ENCODE results near the gene DSE.

DNA sequence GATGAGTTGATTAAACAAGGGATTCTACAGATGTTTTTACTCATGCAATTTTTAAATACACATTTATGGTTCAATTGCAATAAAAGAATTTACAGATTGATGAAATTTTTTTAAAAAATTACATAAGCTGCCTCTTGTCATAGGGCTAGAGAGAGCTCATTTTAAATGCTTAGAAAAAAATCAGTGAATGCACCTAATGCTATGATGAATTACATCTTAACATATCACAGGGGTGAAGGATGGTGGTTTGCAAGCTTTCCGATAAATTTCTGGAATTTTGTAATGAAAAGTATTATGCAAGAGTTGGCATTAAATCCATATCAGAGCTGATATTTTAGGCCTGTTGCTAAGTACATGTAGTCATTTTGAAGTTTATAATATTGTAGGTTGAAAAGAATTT lies 29.6 kb downstream of the DSE start:
- TF ChIP-seq YY1 (IDR thresholded peaks at IDR 0.05; ENCODE audit: extremely low read depth, insufficient replicate concordance, low read depth, low read length) (no peak), ZNF274 (IDR thresholded peaks at IDR 0.05; ENCODE audit: low read depth, low read length) (no peak), JUND (IDR thresholded peaks at IDR 0.05) (no peak), EZH2 (IDR thresholded peaks at IDR 0.05) (no peak), POLR2AphosphoS5 (IDR thresholded peaks at IDR 0.05; ENCODE audit: low read depth, low read length) (no peak), MAX (IDR thresholded peaks at IDR 0.05) (no peak), POLR2A (IDR thresholded peaks at IDR 0.05; ENCODE audit: borderline replicate concordance, extremely low read depth, insufficient read depth, insufficient read length) (no peak), SRF (IDR thresholded peaks at IDR 0.05; ENCODE audit: low read depth) (no peak), RAD21 (IDR thresholded peaks at IDR 0.05; ENCODE audit: low read depth) (no peak), SIN3A (IDR thresholded peaks at IDR 0.05; ENCODE audit: low read depth) (no peak), ZFX (IDR thresholded peaks at IDR 0.05) (no peak), EZH2phosphoT487 (IDR thresholded peaks at IDR 0.05; ENCODE audit: borderline replicate concordance) (no peak), CEBPB (IDR thresholded peaks at IDR 0.05; ENCODE audit: low read depth) (no peak)
- TF ChIP-seq, protein P1, sequence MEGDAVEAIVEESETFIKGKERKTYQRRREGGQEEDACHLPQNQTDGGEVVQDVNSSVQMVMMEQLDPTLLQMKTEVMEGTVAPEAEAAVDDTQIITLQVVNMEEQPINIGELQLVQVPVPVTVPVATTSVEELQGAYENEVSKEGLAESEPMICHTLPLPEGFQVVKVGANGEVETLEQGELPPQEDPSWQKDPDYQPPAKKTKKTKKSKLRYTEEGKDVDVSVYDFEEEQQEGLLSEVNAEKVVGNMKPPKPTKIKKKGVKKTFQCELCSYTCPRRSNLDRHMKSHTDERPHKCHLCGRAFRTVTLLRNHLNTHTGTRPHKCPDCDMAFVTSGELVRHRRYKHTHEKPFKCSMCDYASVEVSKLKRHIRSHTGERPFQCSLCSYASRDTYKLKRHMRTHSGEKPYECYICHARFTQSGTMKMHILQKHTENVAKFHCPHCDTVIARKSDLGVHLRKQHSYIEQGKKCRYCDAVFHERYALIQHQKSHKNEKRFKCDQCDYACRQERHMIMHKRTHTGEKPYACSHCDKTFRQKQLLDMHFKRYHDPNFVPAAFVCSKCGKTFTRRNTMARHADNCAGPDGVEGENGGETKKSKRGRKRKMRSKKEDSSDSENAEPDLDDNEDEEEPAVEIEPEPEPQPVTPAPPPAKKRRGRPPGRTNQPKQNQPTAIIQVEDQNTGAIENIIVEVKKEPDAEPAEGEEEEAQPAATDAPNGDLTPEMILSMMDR (IDR thresholded peaks at IDR 0.05 in 2 of 3, conservative IDR thresholded peaks at IDR 0.05 in 1 of 3; ENCODE audit: borderline replicate concordance in 1 of 3, insufficient read depth in 1 of 3, low read depth in 2 of 3, low read length in 2 of 3), result no peak
